CD4-positive, alpha-beta T cell treated with Interleukin-4 for 1 hour (primary cell): ENCODE results near the gene ACOT12.

Experiments
- DNase-seq, 2 donors: peaks; one replicate each; pipeline ENCODE4 v3.0.0-alpha.2; 2020 to 2022

The ACOT12 gene

DNA sequence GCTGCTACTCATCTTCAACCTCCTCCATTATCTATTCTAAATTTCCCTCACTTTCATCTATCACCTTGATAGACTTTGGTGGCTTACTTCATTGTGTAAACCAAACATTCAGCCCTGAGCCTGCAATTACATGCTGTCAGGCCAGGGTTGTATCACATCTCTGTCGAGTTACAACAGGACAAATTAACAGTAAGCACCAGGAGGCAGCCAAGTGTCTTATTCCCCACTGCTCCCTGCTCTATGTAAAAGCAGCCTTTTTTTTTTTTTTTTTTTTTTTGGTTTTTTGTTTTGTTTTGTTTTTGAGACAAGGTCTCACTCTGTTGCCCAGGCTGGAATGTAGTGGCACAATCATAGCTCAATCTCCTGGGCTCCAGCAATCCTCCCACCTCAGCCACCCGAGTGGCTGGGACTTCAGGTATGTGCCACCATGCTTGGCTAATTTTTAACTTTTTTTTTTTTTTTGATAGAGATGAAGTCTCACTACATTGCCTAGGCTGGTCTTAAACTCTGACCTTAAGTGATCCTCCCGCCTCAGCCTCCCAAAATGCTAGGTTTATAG is 107.8 kb downstream of the ACOT12 start:
- DNase-seq = no peak

DNA sequence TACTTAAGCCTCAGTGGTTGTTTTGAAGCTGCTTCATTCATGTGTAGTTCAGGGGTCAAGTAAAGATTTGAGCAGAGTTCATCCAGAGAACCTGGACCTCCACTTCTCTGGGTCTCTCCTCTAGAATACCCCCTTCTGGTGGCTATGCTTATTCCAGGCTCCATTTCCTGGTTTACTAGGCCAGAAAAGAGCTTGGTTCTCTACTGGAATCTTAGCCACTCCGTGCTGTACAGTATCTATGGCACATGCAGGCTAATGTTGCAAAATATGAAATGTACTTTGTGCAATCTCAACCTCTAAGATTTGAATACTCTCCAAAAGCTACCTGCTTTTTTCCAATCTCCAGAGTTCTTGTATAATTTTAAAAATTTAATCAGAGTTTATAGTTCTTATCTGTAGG is 110.0 kb downstream of the ACOT12 start:
- DNase-seq = no peak
